SK-N-SH (cell line): ENCODE measurements around the gene HIF1A. TPM values are rescaled to one million over a fixed set of nuclear protein-coding genes. Genes with fewer than 3 reads are reported as not detected.

Experiments used
- CTCF ChIA-PET: fragments of 300-600, 350-600 bp; formaldehyde crosslinking; extraction: SDS; loops from one replicate; lab custom pipeline; 2021; lab: Yijun Ruan, JAX
- POLR2A ChIA-PET: fragments of 350-600 bp; sonication (Branson Sonifier 250); formaldehyde crosslinking; extraction: SDS; loops from one replicate; lab custom pipeline; 2020; ENCODE audit warnings: antibody characterized with exemption, inconsistent platforms; lab: Yijun Ruan, JAX
- DNase-seq: peaks from one replicate; pipeline ENCODE4 v3.0.0; 2012
- H2AFZ ChIP-seq: fragments of 200-600 bp; sonication (generic); 2 replicates; pipeline ENCODE4 v1.8.1; 2016; ENCODE audit warnings: antibody characterized with exemption, mild to moderate bottlenecking, low read depth
- H3F3A ChIP-seq: fragments of 200-600 bp; sonication (generic); replicated peaks from 2 replicates; pipeline ENCODE3; 2016; ENCODE audit warnings: antibody characterized with exemption, mild to moderate bottlenecking; ENCODE audit not compliant: insufficient read depth
- H3K27ac ChIP-seq, 2 experiments: fragments of 200-500 bp in 1 of 2; fragments of 200-600 bp in 1 of 2; sonication (Bioruptor generic) in 1 of 2; sonication (generic), shearing (Covaris generic) in 1 of 2; 2 replicates each; pipeline versions ENCODE4 v1.5.1 to v1.6.1; 2014 to 2016; ENCODE audit warnings: low read depth in 2 of 2, inconsistent platforms in 1 of 2, low read length in 1 of 2, mild to moderate bottlenecking in 1 of 2, mixed read lengths in 1 of 2
- H3K27me3 ChIP-seq: fragments of 200-600 bp; sonication (generic), shearing (Covaris generic); 2 replicates; pipeline ENCODE4 v1.6.1; 2016; ENCODE audit warnings: mixed run types; ENCODE audit not compliant: insufficient read depth
- H3K36me3 ChIP-seq, 2 experiments: fragments of 200-500 bp in 1 of 2; fragments of 200-600 bp in 1 of 2; sonication (Bioruptor generic) in 1 of 2; sonication (generic) in 1 of 2; replicated peaks in 1 of 2; 2 replicates each; pipeline versions ENCODE3 to v1.5.1; 2014 to 2016; ENCODE audit warnings: low read length in 1 of 2, mild to moderate bottlenecking in 1 of 2; ENCODE audit not compliant: insufficient read depth in 2 of 2, control insufficient read depth in 1 of 2
- H3K4me1 ChIP-seq, 2 experiments: fragments of 200-500 bp in 1 of 2; fragments of 200-600 bp in 1 of 2; sonication (Bioruptor generic) in 1 of 2; sonication (generic), shearing (Covaris generic) in 1 of 2; 2 replicates each; pipeline versions ENCODE4 v1.5.1 to v1.6.1; 2014 to 2016; ENCODE audit warnings: low read depth in 1 of 2, low read length in 1 of 2, mixed run types in 1 of 2; ENCODE audit not compliant: insufficient read depth in 2 of 2, control insufficient read depth in 1 of 2
- H3K4me2 ChIP-seq: fragments of 200-600 bp; sonication (generic), shearing (Covaris generic); 2 replicates; pipeline ENCODE4 v1.6.1; 2017; ENCODE audit warnings: mixed run types
- H3K4me3 ChIP-seq, 2 experiments: fragments of 200-500 bp in 1 of 2; fragments of 200-600 bp in 1 of 2; sonication (Bioruptor generic) in 1 of 2; sonication (generic), shearing (Covaris generic) in 1 of 2; 2 replicates each; pipeline versions ENCODE4 v1.5.1 to v1.8.1; 2014 to 2016; ENCODE audit warnings: low read depth in 2 of 2, inconsistent platforms in 1 of 2, low read length in 1 of 2, mild to moderate bottlenecking in 1 of 2, mixed read lengths in 1 of 2, moderate library complexity in 1 of 2
- H3K79me2 ChIP-seq: fragments of 200-600 bp; sonication (generic); 2 replicates; pipeline ENCODE4 v1.8.1; 2017; ENCODE audit warnings: mild to moderate bottlenecking; ENCODE audit not compliant: insufficient read depth
- H3K9ac ChIP-seq: fragments of 200-600 bp; sonication (generic); 2 replicates; pipeline ENCODE4 v1.6.1; 2017; ENCODE audit warnings: mixed run types
- H3K9me2 ChIP-seq: fragments of 200-600 bp; sonication (generic); 2 replicates; pipeline ENCODE4 v1.6.1; 2017; ENCODE audit warnings: mixed run types
- H3K9me3 ChIP-seq: fragments of 200-600 bp; sonication (generic); 2 replicates; pipeline ENCODE4 v1.6.1; 2017; ENCODE audit warnings: mixed run types, mild to moderate bottlenecking, moderate library complexity
- H4K20me1 ChIP-seq: fragments of 200-600 bp; sonication (generic); 2 replicates; pipeline ENCODE4 v1.6.1; 2017; ENCODE audit warnings: mild to moderate bottlenecking, mixed run types; ENCODE audit not compliant: insufficient read depth
- CHD2 ChIP-seq: fragments of 150-350 bp; IDR thresholded peaks from 2 replicates; pipeline ENCODE4 v1.6.1; 2018; ENCODE audit warnings: low read length; ENCODE audit not compliant: partially characterized antibody
- EP300 ChIP-seq, 2 experiments: IDR thresholded peaks; 2 replicates each; pipeline versions ENCODE4 v1.4.0 to v1.6.1; 2012; ENCODE audit warnings: borderline replicate concordance in 1 of 2, low read depth in 1 of 2, low read length in 1 of 2
- EZH2phosphoT487 ChIP-seq: fragments of 200-600 bp; sonication (generic); IDR thresholded peaks from 2 replicates; pipeline ENCODE4 v1.6.1; 2017; ENCODE audit warnings: low read depth, mixed run types, mild to moderate bottlenecking, antibody characterized with exemption, moderate library complexity, borderline replicate concordance
- FOXJ3 ChIP-seq: sonication (generic); formaldehyde crosslinking; IDR thresholded peaks from 2 replicates; pipeline ENCODE4 v1.5.1; 2020; ENCODE audit warnings: mild to moderate bottlenecking, missing genetic modification reagents
- FOXM1 ChIP-seq: IDR thresholded peaks from 2 replicates; pipeline ENCODE4 v1.4.0; 2012; ENCODE audit warnings: low read depth, mild to moderate bottlenecking
- MXI1 ChIP-seq: IDR thresholded peaks from 2 replicates; pipeline ENCODE4 v1.6.1; 2012; ENCODE audit warnings: mild to moderate bottlenecking, low read depth, low read length, improper control_type of control experiment
- NRF1 ChIP-seq: IDR thresholded peaks from 2 replicates; pipeline ENCODE4 v1.6.1; 2012; ENCODE audit warnings: low read depth, mild to moderate bottlenecking, low read length
- POLR2AphosphoS5 ChIP-seq: IDR thresholded peaks from 2 replicates; pipeline ENCODE4 v1.6.1; 2012; ENCODE audit warnings: low read depth, low read length
- RFX5 ChIP-seq: IDR thresholded peaks from 2 replicates; pipeline ENCODE4 v1.6.1; 2012; ENCODE audit warnings: mild to moderate bottlenecking, improper control_type of control experiment, low read length
- RXRA ChIP-seq: IDR thresholded peaks from 2 replicates; pipeline ENCODE4 v1.4.0; 2012; ENCODE audit warnings: low read depth, mild to moderate bottlenecking, borderline replicate concordance
- TEAD4 ChIP-seq: IDR thresholded peaks from 2 replicates; pipeline ENCODE4 v1.4.0; 2012; ENCODE audit warnings: mild to moderate bottlenecking, borderline replicate concordance; ENCODE audit not compliant: insufficient read depth
- USF1 ChIP-seq: IDR thresholded peaks from 2 replicates; pipeline ENCODE4 v1.4.0; 2012; ENCODE audit warnings: low read depth, borderline replicate concordance
- ZBTB33 ChIP-seq: IDR thresholded peaks from 2 replicates; pipeline ENCODE4 v1.4.0; 2012; ENCODE audit warnings: low read depth, borderline replicate concordance
- WGBS: methylation state at CpG from one replicate; pipeline ENCODE4 v1.1.6; 2017; ENCODE audit warnings: low lambda C conversion rate; 5-methylcytosine and 5-hydroxymethylcytosine counted together
- polyA plus RNA-seq, 3 experiments: library from polyadenylated mRNA; depleted of rRNA; stranded (reverse); fragments of >200 nt; gene quantifications; 2 replicates each; pipeline ENCODE4 v1.2.3, GENCODE V29; 2012

The HIF1A gene
- polyA plus RNA-seq, 1 of the 3 experiments (the other 2 are of a cell fraction) = 20.8 TPM

GRCh38 chr14:61681413-61681812, 13.9 kb upstream of the HIF1A start:
- no peak overlapping the region for H3K4me3 ChIP-seq
- no peak overlapping the region for H2AFZ ChIP-seq
- H3K9me3 ChIP-seq = no peaks in the 10 kb centered on the region
- no peak overlapping the region for H3K27ac ChIP-seq
- no peak for TF ChIP-seq MXI1
- H3K27me3 ChIP-seq = no peaks in the 10 kb centered on the region
- 92% methylated on average over 6 of the region's 6 CpGs for WGBS
- ChIA-PET POLR2A (interaction anchor here (0.7 to 1.9 kb wide), 2 partner anchors 14 to 46 kb away, joined by 3 to 5 read pairs; partner anchors contain the start of gene HIF1A), CTCF (interaction anchor here (0.5 to 1.4 kb wide), 3 partner anchors 9 to 156 kb away, joined by 3 to 4 read pairs (median 3); no protein-coding TSS in a partner anchor)
- no peaks in the 10 kb centered on the region for H3K36me3 ChIP-seq
- H3K9me2 ChIP-seq = no peaks in the 10 kb centered on the region
- no peaks in the 10 kb centered on the region for H3F3A ChIP-seq
- H3K79me2 ChIP-seq = no peaks in the 10 kb centered on the region
- no peak for DNase-seq
- no peak overlapping the region for H3K4me2 ChIP-seq
- no peak overlapping the region for H3K9ac ChIP-seq
- no peaks in the 10 kb centered on the region for H4K20me1 ChIP-seq
- H3K4me1 ChIP-seq = peaks cover 0 to 7% of the 10 kb centered on the region in 2 experiments; a peak in 2 of 4 replicates

- Histone ChIP-seq H3K27me3 (no peaks in the 10 kb centered on the region), H4K20me1 (no peaks in the 10 kb centered on the region), H3K27ac (no peak overlapping the region), H3K4me2 (no peak overlapping the region), H3K9ac (no peak overlapping the region), H3K9me3 (no peaks in the 10 kb centered on the region), H3K79me2 (no peaks in the 10 kb centered on the region), H3K4me3 (no peak overlapping the region), H3K9me2 (no peaks in the 10 kb centered on the region), H3F3A (no peaks in the 10 kb centered on the region), H3K36me3 (no peaks in the 10 kb centered on the region), H2AFZ (no peak overlapping the region), H3K4me1 (peaks cover 0 to 7% of the 10 kb centered on the region in 2 experiments; a peak in 2 of 4 replicates)
- CTCF ChIA-PET = interaction anchor here (1.0 to 1.3 kb wide), 2 partner anchors 9 to 155 kb away, joined by 3 to 4 read pairs; no protein-coding TSS in a partner anchor
- POLR2A ChIA-PET = no interaction called here
- no peak for DNase-seq
- no peak for TF ChIP-seq POLR2AphosphoS5
- TF ChIP-seq EP300 (IDR thresholded peaks at IDR 0.05; ENCODE audit: borderline replicate concordance in 1 of 2, low read depth in 1 of 2, low read length in 1 of 2) = no peak
- no peak for TF ChIP-seq ZBTB33
- no peak for TF ChIP-seq RXRA
- 96% methylated on average over 2 of the region's 2 CpGs for WGBS
These were observed 12.2 kb upstream of the HIF1A start for GRCh38 chr14:61683108-61683507.

- Histone ChIP-seq H3K4me2 (no peak overlapping the region), H3K4me3 (no peak overlapping the region), H3K79me2 (no peaks in the 10 kb centered on the region), H3K9me2 (no peaks in the 10 kb centered on the region), H4K20me1 (no peaks in the 10 kb centered on the region), H3K9me3 (no peaks in the 10 kb centered on the region), H3K36me3 (no peaks in the 10 kb centered on the region), H3K27ac (no peak overlapping the region), H3K9ac (no peak overlapping the region), H3F3A (no peaks in the 10 kb centered on the region), H3K27me3 (no peaks in the 10 kb centered on the region), H3K4me1 (peaks cover 0 to 6% of the 10 kb centered on the region in 2 experiments; a peak in 2 of 4 replicates), H2AFZ (no peak overlapping the region)
- no peak for DNase-seq
- TF ChIP-seq NRF1 (no peak), USF1 (no peak), FOXM1 (no peak), FOXJ3 (CRISPR knock-in tag) (no peak), CHD2 (no peak), TEAD4 (no peak), EZH2phosphoT487 (no peak), RFX5 (no peak)
- ChIA-PET CTCF (interaction anchor here (1.0 to 1.2 kb wide), 2 partner anchors 9 to 11 kb away, joined by 3 read pairs; no protein-coding TSS in a partner anchor), POLR2A (no interaction called here)
- 57% methylated on average over 3 of the region's 3 CpGs for WGBS
These were observed 5.3 kb upstream of the HIF1A start for GRCh38 chr14:61690039-61690438.
